IgD-negative memory B cell (primary cell): Measurements from ENCODE around the gene COL17A1. TPM values are rescaled to one million over a fixed set of nuclear protein-coding genes. Genes with fewer than 3 reads are reported as not detected.

Experiments
- H3K27ac Mint-ChIP-seq, 3 donors: one replicate each; pipeline ENCODE4 v1.8.0; 2020 to 2022; ENCODE audit warnings: mild to moderate bottlenecking in 3 of 3, mixed read lengths in 3 of 3, moderate library complexity in 1 of 3
- H3K27me3 Mint-ChIP-seq: one replicate; pipeline ENCODE4 v1.8.0; 2021; ENCODE audit warnings: mixed read lengths
- H3K36me3 Mint-ChIP-seq: one replicate; pipeline ENCODE4 v1.8.0; 2020; ENCODE audit warnings: mild to moderate bottlenecking, mixed read lengths
- H3K4me1 Mint-ChIP-seq, 3 donors: one replicate each; pipeline ENCODE4 v1.8.0; 2020 to 2022; ENCODE audit warnings: mixed read lengths in 3 of 3, mild to moderate bottlenecking in 1 of 3
- H3K4me3 Mint-ChIP-seq, 4 donors: one replicate each; pipeline ENCODE4 v1.8.0; 2020 to 2022; ENCODE audit warnings: mild to moderate bottlenecking in 4 of 4, mixed read lengths in 4 of 4, moderate library complexity in 3 of 4
- H3K9me3 Mint-ChIP-seq, 3 donors: one replicate each; pipeline ENCODE4 v1.8.0; 2020 to 2021; ENCODE audit warnings: mixed read lengths in 3 of 3, mild to moderate bottlenecking in 1 of 3
- polyA plus RNA-seq: library from polyadenylated mRNA; unstranded; fragments of 300-500 nt; fragmentation: Illumina TruSeq; gene quantifications from one replicate; pipeline ENCODE4 v1.2.3, GENCODE V29; 2021

Gene COL17A1
- polyA plus RNA-seq, 1 donor from 2014 or later = not detected

DNA sequence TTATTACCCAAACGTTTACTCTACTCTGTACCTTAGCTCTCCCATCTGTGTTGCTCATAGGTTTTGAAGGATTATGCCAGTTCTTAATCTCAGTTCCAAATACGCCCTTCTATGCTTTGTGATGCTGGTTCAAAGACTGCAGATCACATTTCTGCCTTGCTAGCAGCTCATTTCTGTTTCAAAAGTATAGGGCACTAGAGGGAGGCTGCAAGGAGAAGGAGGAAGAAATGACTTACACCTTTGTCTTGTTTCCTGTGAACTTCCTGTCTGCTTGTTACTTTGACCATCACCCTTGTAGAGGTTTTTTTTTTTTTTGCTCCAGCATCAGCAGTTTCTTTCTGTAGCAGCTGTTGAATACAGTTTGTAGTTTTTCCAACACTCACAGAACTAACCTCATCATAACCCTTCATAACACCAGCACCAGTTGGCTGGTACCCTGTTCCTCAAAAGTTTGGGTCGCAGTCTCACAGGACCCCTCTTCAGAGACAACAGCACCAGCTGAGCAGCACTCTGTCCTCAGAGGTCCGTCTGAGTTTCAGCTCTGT lies 102.2 kb downstream of the COL17A1 start:
- Mint-ChIP-seq H3K36me3 (no peaks in the 10 kb centered on the region), H3K27ac (peak overlapping the region; percentile 1 to 86 (median 67)), H3K9me3 (no peaks in the 10 kb centered on the region), H3K27me3 (no peaks in the 10 kb centered on the region), H3K4me1 (peaks cover 27 to 38% (median 35%) of the 10 kb centered on the region in 3 donors), H3K4me3 (peak overlapping the region; percentile 5 to 49 (median 41))

DNA sequence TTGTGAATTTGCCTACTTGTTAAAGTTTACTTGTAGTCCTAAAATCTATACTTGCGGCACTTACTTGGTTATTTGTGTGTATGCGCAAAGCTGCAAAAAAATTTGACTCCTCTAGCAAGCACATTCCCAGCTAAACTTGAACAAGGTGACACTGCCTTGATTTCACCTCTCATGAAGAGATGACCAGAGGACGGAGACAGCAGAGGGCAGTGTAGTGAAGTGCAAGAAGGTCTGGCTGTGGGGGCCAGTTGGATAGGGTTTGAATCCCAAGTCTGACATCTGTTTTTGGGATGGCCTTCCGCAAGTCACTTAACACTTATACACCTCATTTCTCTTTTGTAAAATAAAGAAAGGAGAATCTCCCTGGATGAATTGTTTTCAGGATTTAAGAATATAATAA lies 103.0 kb downstream of the COL17A1 start:
- H3K27me3 Mint-ChIP-seq = no peaks in the 10 kb centered on the region
- H3K9me3 Mint-ChIP-seq = no peaks in the 10 kb centered on the region
- no peak overlapping the region for H3K4me3 Mint-ChIP-seq
- peaks cover 28 to 38% (median 35%) of the 10 kb centered on the region in 3 donors for H3K4me1 Mint-ChIP-seq
- peak overlapping the region in 2 of 3 donors; percentile 7 to 67 for H3K27ac Mint-ChIP-seq
- no peaks in the 10 kb centered on the region for H3K36me3 Mint-ChIP-seq

Other genes starting within 250 kb of the COL17A1 start
- gene SH3PXD2A, start 230.3 kb downstream of the COL17A1 start, polyA plus RNA-seq = 1.2 TPM
- 20.5 TPM for gene STN1, start 167.7 kb downstream of the COL17A1 start, polyA plus RNA-seq
- gene SLK, start 118.7 kb downstream of the COL17A1 start, polyA plus RNA-seq = 3.0 TPM
- 12.4 TPM for gene SFR1, start 36.3 kb upstream of the COL17A1 start, polyA plus RNA-seq
- not detected for gene CFAP43, start 146.5 kb upstream of the COL17A1 start, polyA plus RNA-seq
- 101 TPM for gene GSTO1, start 169.0 kb upstream of the COL17A1 start, polyA plus RNA-seq
- 0.90 TPM for gene GSTO2, start 183.3 kb upstream of the COL17A1 start, polyA plus RNA-seq